ENCODE measurements around the gene MCF2L2.

MCF2L2 gene

DNA sequence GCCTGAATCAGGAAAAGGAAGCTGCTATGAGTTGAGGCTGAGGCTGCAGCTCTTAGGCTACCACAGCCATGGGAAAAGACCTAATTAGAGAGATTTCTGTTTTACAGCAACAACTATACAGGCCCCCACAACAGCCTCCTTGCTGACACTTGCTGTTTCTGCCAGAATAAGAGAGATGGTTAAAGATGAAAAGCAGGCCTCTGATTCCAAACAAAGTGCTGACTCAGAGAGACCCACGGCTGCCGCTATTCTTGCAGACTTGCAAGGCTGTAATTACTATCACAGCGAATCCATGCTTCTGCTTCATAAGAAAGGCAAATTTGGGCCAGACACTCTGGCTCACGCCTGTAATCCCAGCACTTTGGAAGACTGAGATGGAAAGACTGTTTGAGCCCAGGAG, 41.8 kb downstream of the MCF2L2 start:
- ATAC-seq: no peak

GRCh38 chr3:183385698-183386613, 42.5 kb downstream of the MCF2L2 start:
- no peak for TF ChIP-seq PPARA (CRISPR knock-in tag; IDR thresholded peaks at IDR 0.05; ENCODE audit: borderline replicate concordance)
- TF ChIP-seq TOX (CRISPR knock-in tag; IDR thresholded peaks at IDR 0.05; ENCODE audit: borderline replicate concordance): no peak
- TF ChIP-seq ZNF8 (CRISPR knock-in tag; IDR thresholded peaks at IDR 0.05): no peak
- no peak for TF ChIP-seq ZNF565 (CRISPR knock-in tag; conservative IDR thresholded peaks at IDR 0.05; ENCODE audit: low read depth)
- no peak for TF ChIP-seq GLIS3 (CRISPR knock-in tag; IDR thresholded peaks at IDR 0.05)
- peak; percentile 93 for ATAC-seq

More for the DNA sequence above, 41.8 kb downstream of the MCF2L2 start:
- TF ChIP-seq PPARA (CRISPR knock-in tag; IDR thresholded peaks at IDR 0.05; ENCODE audit: borderline replicate concordance) (no peak), ZFP30 (CRISPR knock-in tag; IDR thresholded peaks at IDR 0.05) (no peak), ZNF70 (CRISPR knock-in tag; IDR thresholded peaks at IDR 0.05) (no peak), ESRRG (CRISPR knock-in tag; IDR thresholded peaks at IDR 0.05) (no peak), ISL1 (CRISPR knock-in tag; IDR thresholded peaks at IDR 0.05) (no peak), CREB5 (CRISPR knock-in tag; IDR thresholded peaks at IDR 0.05; ENCODE audit: low read depth) (no peak), TCF4 (CRISPR knock-in tag; IDR thresholded peaks at IDR 0.05; ENCODE audit: borderline replicate concordance) (no peak), CSRNP3 (CRISPR knock-in tag; IDR thresholded peaks at IDR 0.05) (no peak), TOX (CRISPR knock-in tag; IDR thresholded peaks at IDR 0.05; ENCODE audit: borderline replicate concordance) (no peak), ZC3H10 (CRISPR knock-in tag; IDR thresholded peaks at IDR 0.05) (no peak), CSDC2 (CRISPR knock-in tag; IDR thresholded peaks at IDR 0.05) (no peak), RARB (CRISPR knock-in tag; IDR thresholded peaks at IDR 0.05) (no peak)

DNA sequence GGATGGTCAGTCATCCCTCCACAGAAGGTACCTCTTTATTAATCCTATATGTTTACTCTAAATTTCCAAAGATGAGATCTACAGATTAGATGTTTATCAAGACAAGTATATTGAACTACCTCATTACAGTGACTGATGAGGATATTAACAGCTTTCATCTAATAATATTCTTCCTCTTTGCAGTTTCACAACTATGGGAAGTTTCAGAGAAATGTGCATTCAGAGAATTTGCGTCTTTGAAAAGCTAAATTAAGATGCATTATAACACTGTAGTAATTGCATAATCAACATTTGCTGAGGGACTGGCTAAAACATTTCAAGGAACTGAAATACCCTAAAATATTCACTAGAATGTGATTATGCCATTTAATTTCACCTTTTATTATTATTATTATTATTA, 46.7 kb downstream of the MCF2L2 start:
- TF ChIP-seq ISL1 (CRISPR knock-in tag; IDR thresholded peaks at IDR 0.05) (no peak), TCF4 (CRISPR knock-in tag; IDR thresholded peaks at IDR 0.05; ENCODE audit: borderline replicate concordance) (no peak), SNAI2 (CRISPR knock-in tag; IDR thresholded peaks at IDR 0.05) (no peak), PPARA (CRISPR knock-in tag; IDR thresholded peaks at IDR 0.05; ENCODE audit: borderline replicate concordance) (no peak), ZNF70 (CRISPR knock-in tag; IDR thresholded peaks at IDR 0.05) (no peak), CSDC2 (CRISPR knock-in tag; IDR thresholded peaks at IDR 0.05) (no peak), CSRNP3 (CRISPR knock-in tag; IDR thresholded peaks at IDR 0.05) (no peak), OSR1 (CRISPR knock-in tag; IDR thresholded peaks at IDR 0.05) (no peak), PATZ1 (CRISPR knock-in tag; IDR thresholded peaks at IDR 0.05; ENCODE audit: borderline replicate concordance) (no peak), RARB (CRISPR knock-in tag; IDR thresholded peaks at IDR 0.05) (no peak), ZNF8 (CRISPR knock-in tag; IDR thresholded peaks at IDR 0.05) (no peak), CREB5 (CRISPR knock-in tag; IDR thresholded peaks at IDR 0.05; ENCODE audit: low read depth) (no peak), ZFP30 (CRISPR knock-in tag; IDR thresholded peaks at IDR 0.05) (no peak), GLIS3 (CRISPR knock-in tag; IDR thresholded peaks at IDR 0.05) (no peak), ZC3H10 (CRISPR knock-in tag; IDR thresholded peaks at IDR 0.05) (no peak)
- TF ChIP-seq, protein P1, sequence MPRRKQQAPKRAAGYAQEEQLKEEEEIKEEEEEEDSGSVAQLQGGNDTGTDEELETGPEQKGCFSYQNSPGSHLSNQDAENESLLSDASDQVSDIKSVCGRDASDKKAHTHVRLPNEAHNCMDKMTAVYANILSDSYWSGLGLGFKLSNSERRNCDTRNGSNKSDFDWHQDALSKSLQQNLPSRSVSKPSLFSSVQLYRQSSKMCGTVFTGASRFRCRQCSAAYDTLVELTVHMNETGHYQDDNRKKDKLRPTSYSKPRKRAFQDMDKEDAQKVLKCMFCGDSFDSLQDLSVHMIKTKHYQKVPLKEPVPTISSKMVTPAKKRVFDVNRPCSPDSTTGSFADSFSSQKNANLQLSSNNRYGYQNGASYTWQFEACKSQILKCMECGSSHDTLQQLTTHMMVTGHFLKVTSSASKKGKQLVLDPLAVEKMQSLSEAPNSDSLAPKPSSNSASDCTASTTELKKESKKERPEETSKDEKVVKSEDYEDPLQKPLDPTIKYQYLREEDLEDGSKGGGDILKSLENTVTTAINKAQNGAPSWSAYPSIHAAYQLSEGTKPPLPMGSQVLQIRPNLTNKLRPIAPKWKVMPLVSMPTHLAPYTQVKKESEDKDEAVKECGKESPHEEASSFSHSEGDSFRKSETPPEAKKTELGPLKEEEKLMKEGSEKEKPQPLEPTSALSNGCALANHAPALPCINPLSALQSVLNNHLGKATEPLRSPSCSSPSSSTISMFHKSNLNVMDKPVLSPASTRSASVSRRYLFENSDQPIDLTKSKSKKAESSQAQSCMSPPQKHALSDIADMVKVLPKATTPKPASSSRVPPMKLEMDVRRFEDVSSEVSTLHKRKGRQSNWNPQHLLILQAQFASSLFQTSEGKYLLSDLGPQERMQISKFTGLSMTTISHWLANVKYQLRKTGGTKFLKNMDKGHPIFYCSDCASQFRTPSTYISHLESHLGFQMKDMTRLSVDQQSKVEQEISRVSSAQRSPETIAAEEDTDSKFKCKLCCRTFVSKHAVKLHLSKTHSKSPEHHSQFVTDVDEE (CRISPR knock-in tag; IDR thresholded peaks at IDR 0.05): no peak
- TF ChIP-seq, protein P2, sequence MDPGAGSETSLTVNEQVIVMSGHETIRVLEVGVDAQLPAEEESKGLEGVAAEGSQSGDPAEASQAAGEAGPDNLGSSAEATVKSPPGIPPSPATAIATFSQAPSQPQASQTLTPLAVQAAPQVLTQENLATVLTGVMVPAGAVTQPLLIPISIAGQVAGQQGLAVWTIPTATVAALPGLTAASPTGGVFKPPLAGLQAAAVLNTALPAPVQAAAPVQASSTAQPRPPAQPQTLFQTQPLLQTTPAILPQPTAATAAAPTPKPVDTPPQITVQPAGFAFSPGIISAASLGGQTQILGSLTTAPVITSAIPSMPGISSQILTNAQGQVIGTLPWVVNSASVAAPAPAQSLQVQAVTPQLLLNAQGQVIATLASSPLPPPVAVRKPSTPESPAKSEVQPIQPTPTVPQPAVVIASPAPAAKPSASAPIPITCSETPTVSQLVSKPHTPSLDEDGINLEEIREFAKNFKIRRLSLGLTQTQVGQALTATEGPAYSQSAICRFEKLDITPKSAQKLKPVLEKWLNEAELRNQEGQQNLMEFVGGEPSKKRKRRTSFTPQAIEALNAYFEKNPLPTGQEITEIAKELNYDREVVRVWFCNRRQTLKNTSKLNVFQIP (CRISPR knock-in tag; IDR thresholded peaks at IDR 0.05; ENCODE audit: borderline replicate concordance, low read depth): no peak

More for the DNA sequence above, 46.7 kb downstream of the MCF2L2 start:
- ATAC-seq: no peak

All from SK-N-SH treated with all-trans-retinoic acid at 6 μM for 48 hours (cell line).